SK-N-SH (cell line): ENCODE results near the gene HIF3A. TPM values are rescaled to one million over a fixed set of nuclear protein-coding genes. Genes with fewer than 3 reads are reported as not detected.

ENCODE experiments used
- CTCF ChIA-PET: fragments of 300-600, 350-600 bp; formaldehyde crosslinking; extraction: SDS; loops from one replicate; lab custom pipeline; 2021; lab: Yijun Ruan, JAX
- POLR2A ChIA-PET: fragments of 350-600 bp; sonication (Branson Sonifier 250); formaldehyde crosslinking; extraction: SDS; loops from one replicate; lab custom pipeline; 2020; ENCODE audit warnings: antibody characterized with exemption, inconsistent platforms; lab: Yijun Ruan, JAX
- DNase-seq: peaks from one replicate; pipeline ENCODE4 v3.0.0; 2012
- H2AFZ ChIP-seq: fragments of 200-600 bp; sonication (generic); 2 replicates; pipeline ENCODE4 v1.8.1; 2016; ENCODE audit warnings: antibody characterized with exemption, mild to moderate bottlenecking, low read depth
- H3F3A ChIP-seq: fragments of 200-600 bp; sonication (generic); replicated peaks from 2 replicates; pipeline ENCODE3; 2016; ENCODE audit warnings: antibody characterized with exemption, mild to moderate bottlenecking; ENCODE audit not compliant: insufficient read depth
- H3K27ac ChIP-seq, 2 experiments: fragments of 200-500 bp in 1 of 2; fragments of 200-600 bp in 1 of 2; sonication (Bioruptor generic) in 1 of 2; sonication (generic), shearing (Covaris generic) in 1 of 2; 2 replicates each; pipeline versions ENCODE4 v1.5.1 to v1.6.1; 2014 to 2016; ENCODE audit warnings: low read depth in 2 of 2, inconsistent platforms in 1 of 2, low read length in 1 of 2, mild to moderate bottlenecking in 1 of 2, mixed read lengths in 1 of 2
- H3K27me3 ChIP-seq: fragments of 200-600 bp; sonication (generic), shearing (Covaris generic); 2 replicates; pipeline ENCODE4 v1.6.1; 2016; ENCODE audit warnings: mixed run types; ENCODE audit not compliant: insufficient read depth
- H3K36me3 ChIP-seq, 2 experiments: fragments of 200-500 bp in 1 of 2; fragments of 200-600 bp in 1 of 2; sonication (Bioruptor generic) in 1 of 2; sonication (generic) in 1 of 2; replicated peaks in 1 of 2; 2 replicates each; pipeline versions ENCODE3 to v1.5.1; 2014 to 2016; ENCODE audit warnings: low read length in 1 of 2, mild to moderate bottlenecking in 1 of 2; ENCODE audit not compliant: insufficient read depth in 2 of 2, control insufficient read depth in 1 of 2
- H3K4me1 ChIP-seq, 2 experiments: fragments of 200-500 bp in 1 of 2; fragments of 200-600 bp in 1 of 2; sonication (Bioruptor generic) in 1 of 2; sonication (generic), shearing (Covaris generic) in 1 of 2; 2 replicates each; pipeline versions ENCODE4 v1.5.1 to v1.6.1; 2014 to 2016; ENCODE audit warnings: low read depth in 1 of 2, low read length in 1 of 2, mixed run types in 1 of 2; ENCODE audit not compliant: insufficient read depth in 2 of 2, control insufficient read depth in 1 of 2
- H3K4me2 ChIP-seq: fragments of 200-600 bp; sonication (generic), shearing (Covaris generic); 2 replicates; pipeline ENCODE4 v1.6.1; 2017; ENCODE audit warnings: mixed run types
- H3K4me3 ChIP-seq, 2 experiments: fragments of 200-500 bp in 1 of 2; fragments of 200-600 bp in 1 of 2; sonication (Bioruptor generic) in 1 of 2; sonication (generic), shearing (Covaris generic) in 1 of 2; 2 replicates each; pipeline versions ENCODE4 v1.5.1 to v1.8.1; 2014 to 2016; ENCODE audit warnings: low read depth in 2 of 2, inconsistent platforms in 1 of 2, low read length in 1 of 2, mild to moderate bottlenecking in 1 of 2, mixed read lengths in 1 of 2, moderate library complexity in 1 of 2
- H3K79me2 ChIP-seq: fragments of 200-600 bp; sonication (generic); 2 replicates; pipeline ENCODE4 v1.8.1; 2017; ENCODE audit warnings: mild to moderate bottlenecking; ENCODE audit not compliant: insufficient read depth
- H3K9ac ChIP-seq: fragments of 200-600 bp; sonication (generic); 2 replicates; pipeline ENCODE4 v1.6.1; 2017; ENCODE audit warnings: mixed run types
- H3K9me2 ChIP-seq: fragments of 200-600 bp; sonication (generic); 2 replicates; pipeline ENCODE4 v1.6.1; 2017; ENCODE audit warnings: mixed run types
- H3K9me3 ChIP-seq: fragments of 200-600 bp; sonication (generic); 2 replicates; pipeline ENCODE4 v1.6.1; 2017; ENCODE audit warnings: mixed run types, mild to moderate bottlenecking, moderate library complexity
- H4K20me1 ChIP-seq: fragments of 200-600 bp; sonication (generic); 2 replicates; pipeline ENCODE4 v1.6.1; 2017; ENCODE audit warnings: mild to moderate bottlenecking, mixed run types; ENCODE audit not compliant: insufficient read depth
- EP300 ChIP-seq, 2 experiments: IDR thresholded peaks; 2 replicates each; pipeline versions ENCODE4 v1.4.0 to v1.6.1; 2012; ENCODE audit warnings: borderline replicate concordance in 1 of 2, low read depth in 1 of 2, low read length in 1 of 2
- EZH2phosphoT487 ChIP-seq: fragments of 200-600 bp; sonication (generic); IDR thresholded peaks from 2 replicates; pipeline ENCODE4 v1.6.1; 2017; ENCODE audit warnings: low read depth, mixed run types, mild to moderate bottlenecking, antibody characterized with exemption, moderate library complexity, borderline replicate concordance
- FOSL2 ChIP-seq: IDR thresholded peaks from 2 replicates; pipeline ENCODE4 v1.4.0; 2012; ENCODE audit warnings: low read depth, mild to moderate bottlenecking, moderate library complexity, borderline replicate concordance
- FOXJ3 ChIP-seq: sonication (generic); formaldehyde crosslinking; IDR thresholded peaks from 2 replicates; pipeline ENCODE4 v1.5.1; 2020; ENCODE audit warnings: mild to moderate bottlenecking, missing genetic modification reagents
- GATA2 ChIP-seq: sonication (generic); formaldehyde crosslinking; IDR thresholded peaks from 2 replicates; pipeline ENCODE4 v1.5.0; 2020; ENCODE audit warnings: mild to moderate bottlenecking, missing genetic modification reagents
- NRF1 ChIP-seq: IDR thresholded peaks from 2 replicates; pipeline ENCODE4 v1.6.1; 2012; ENCODE audit warnings: low read depth, mild to moderate bottlenecking, low read length
- POLR2AphosphoS5 ChIP-seq: IDR thresholded peaks from 2 replicates; pipeline ENCODE4 v1.6.1; 2012; ENCODE audit warnings: low read depth, low read length
- RCOR1 ChIP-seq: fragments of 150-350 bp; IDR thresholded peaks from 2 replicates; pipeline ENCODE4 v1.6.1; 2017; ENCODE audit warnings: antibody characterized with exemption, low read length
- RFX5 ChIP-seq: IDR thresholded peaks from 2 replicates; pipeline ENCODE4 v1.6.1; 2012; ENCODE audit warnings: mild to moderate bottlenecking, improper control_type of control experiment, low read length
- RXRA ChIP-seq: IDR thresholded peaks from 2 replicates; pipeline ENCODE4 v1.4.0; 2012; ENCODE audit warnings: low read depth, mild to moderate bottlenecking, borderline replicate concordance
- SMC3 ChIP-seq: IDR thresholded peaks from 2 replicates; pipeline ENCODE4 v1.6.1; 2012; ENCODE audit warnings: low read depth, low read length, improper control_type of control experiment
- USF1 ChIP-seq: IDR thresholded peaks from 2 replicates; pipeline ENCODE4 v1.4.0; 2012; ENCODE audit warnings: low read depth, borderline replicate concordance
- YY1 ChIP-seq: IDR thresholded peaks from 2 replicates; pipeline ENCODE4 v1.4.0; 2012; ENCODE audit warnings: low read depth, mild to moderate bottlenecking
- WGBS: methylation state at CpG from one replicate; pipeline ENCODE4 v1.1.6; 2017; ENCODE audit warnings: low lambda C conversion rate; 5-methylcytosine and 5-hydroxymethylcytosine counted together
- polyA plus RNA-seq, 3 experiments: library from polyadenylated mRNA; depleted of rRNA; stranded (reverse); fragments of >200 nt; gene quantifications; 2 replicates each; pipeline ENCODE4 v1.2.3, GENCODE V29; 2012
- TF ChIP-seq, protein P1 (sequence below): IDR thresholded peaks from 2 replicates; pipeline ENCODE4 v1.4.0; 2012; ENCODE audit warnings: low read depth

The HIF3A gene
- polyA plus RNA-seq, 1 of the 3 experiments (the other 2 are of a cell fraction) = 0.92 TPM

GRCh38 chr19:46353730-46354528 is 57.1 kb downstream of the HIF3A start:
- H3F3A ChIP-seq = peaks cover 3% of the 10 kb centered on the region
- H2AFZ ChIP-seq = no peak overlapping the region
- no peak for TF ChIP-seq POLR2AphosphoS5
- no peak for TF ChIP-seq RCOR1
- TF ChIP-seq FOSL2 = no peak
- TF ChIP-seq FOXJ3 (CRISPR knock-in tag) = no peak
- no peak for TF ChIP-seq YY1
- TF ChIP-seq RFX5 = no peak
- no peak for TF ChIP-seq NRF1
- TF ChIP-seq, protein P1, sequence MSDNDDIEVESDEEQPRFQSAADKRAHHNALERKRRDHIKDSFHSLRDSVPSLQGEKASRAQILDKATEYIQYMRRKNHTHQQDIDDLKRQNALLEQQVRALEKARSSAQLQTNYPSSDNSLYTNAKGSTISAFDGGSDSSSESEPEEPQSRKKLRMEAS = no peak
- no peak for TF ChIP-seq USF1
- no peak for TF ChIP-seq RXRA
- no peak for TF ChIP-seq EP300 (IDR thresholded peaks at IDR 0.05; ENCODE audit: borderline replicate concordance in 1 of 2, low read depth in 1 of 2, low read length in 1 of 2)
- DNase-seq = no peak
- H3K27ac ChIP-seq = no peak overlapping the region
- no peak overlapping the region for H3K4me2 ChIP-seq
- CTCF ChIA-PET = interaction anchor here (1.2 to 1.9 kb wide), 2 partner anchors 8 to 42 kb away, joined by 4 to 11 read pairs; no protein-coding TSS in a partner anchor
- H3K9me3 ChIP-seq = no peaks in the 10 kb centered on the region
- H3K9me2 ChIP-seq = no peaks in the 10 kb centered on the region
- peaks cover 46% of the 10 kb centered on the region for H4K20me1 ChIP-seq
- no peak overlapping the region for H3K9ac ChIP-seq
- POLR2A ChIA-PET = no interaction called here
- H3K4me1 ChIP-seq = peaks cover 26 to 28% of the 10 kb centered on the region in 2 experiments; a peak in 2 of 4 replicates
- 95% methylated on average over 28 of the region's 28 CpGs for WGBS
- no peaks in the 10 kb centered on the region for H3K27me3 ChIP-seq
- peaks cover 4 to 42% of the 10 kb centered on the region in 2 experiments for H3K36me3 ChIP-seq
- no peak overlapping the region for H3K4me3 ChIP-seq
- H3K79me2 ChIP-seq = peaks cover 74% of the 10 kb centered on the region

GRCh38 chr19:46355234-46356148 is 58.6 kb downstream of the HIF3A start:
- Histone ChIP-seq H3K79me2 (peaks cover 72% of the 10 kb centered on the region), H3K9me3 (no peaks in the 10 kb centered on the region), H3K4me3 (no peak overlapping the region), H3K9ac (no peak overlapping the region), H3K27me3 (no peaks in the 10 kb centered on the region), H3K4me1 (peaks cover 15 to 21% of the 10 kb centered on the region in 2 experiments; a peak in 2 of 4 replicates)
- no peak for DNase-seq
- TF ChIP-seq NRF1 (no peak), EZH2phosphoT487 (no peak), GATA2 (CRISPR knock-in tag) (no peak), SMC3 (no peak)
- TF ChIP-seq, all 33 proteins: peak for 0
- Histone ChIP-seq H4K20me1 (peaks cover 41% of the 10 kb centered on the region), H3K27ac (no peak overlapping the region), H3K4me2 (no peak overlapping the region), H3K9me2 (no peaks in the 10 kb centered on the region), H2AFZ (no peak overlapping the region), H3K36me3 (peaks cover 4 to 43% of the 10 kb centered on the region in 2 experiments), H3F3A (peaks cover 3% of the 10 kb centered on the region)
- ChIA-PET POLR2A (no interaction called here), CTCF (interaction anchor here (3.0 to 3.6 kb wide), 2 partner anchors 8 to 75 kb away, joined by 15 read pairs; partner anchors contain the start of gene PPP5C)
- WGBS = 88% methylated on average over 19 of the region's 23 CpGs
